ENCODE data around the gene NR1H2.
"Not testable (repeated sequence)": the region's sequence is repeated elsewhere in the genome, so short reads cannot be mapped to it uniquely, and the experiment has no call there.

DNA sequence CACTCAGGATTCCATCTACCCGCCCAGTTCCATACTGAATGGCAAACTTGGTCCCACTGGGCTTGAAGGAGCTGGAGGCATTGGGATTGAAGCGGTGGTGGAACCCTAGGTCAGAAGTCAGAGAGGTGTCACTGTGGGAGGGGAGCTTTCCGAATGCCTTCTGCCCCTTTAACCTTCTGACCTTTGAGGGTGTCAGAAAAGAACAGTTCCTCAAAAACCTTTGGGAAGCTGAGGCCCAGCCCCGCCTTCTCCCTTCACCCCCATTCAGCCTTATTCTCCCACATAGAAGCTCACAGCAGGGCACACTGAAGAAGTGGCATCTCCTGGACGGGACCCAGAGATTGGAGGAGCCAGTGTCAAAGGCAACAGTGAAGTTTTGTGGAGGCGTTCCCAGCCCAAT is 39.2 kb upstream of the NR1H2 start:
- TF ChIP-seq CTCF (conservative IDR thresholded peaks at IDR 0.05); ZFX (IDR thresholded peaks at IDR 0.05): not testable (repeated sequence)

All from C4-2B (cell line).